Upper lobe of right lung (tissue), 1 donor: Measurements from ENCODE around the gene ILK. TPM values are rescaled to one million over a fixed set of nuclear protein-coding genes. Genes with fewer than 3 reads are reported as not detected.
A peak's percentile ranks its signal among the peaks of the same experiment; 100 is the strongest.

ENCODE experiments used
- ATAC-seq: fragments of 200-7000 bp; cut with Tn5 transposase; one replicate; pipeline ENCODE4 v1.9.1; 2020; ENCODE audit warnings: mild to moderate bottlenecking, moderate library complexity
- DNase-seq: peaks from one replicate; pipeline ENCODE4 v3.0.0-alpha.2; 2020
- H3K27ac ChIP-seq: fragments of 200-600 bp; one replicate; pipeline ENCODE4 v1.8.0; 2022
- H3K27me3 ChIP-seq: fragments of 200-600 bp; one replicate; pipeline ENCODE4 v1.8.0; 2022; ENCODE audit warnings: mild to moderate bottlenecking
- H3K36me3 ChIP-seq: fragments of 200-600 bp; one replicate; pipeline ENCODE4 v1.8.0; 2022
- H3K4me1 ChIP-seq: fragments of 200-600 bp; one replicate; pipeline ENCODE4 v1.8.0; 2022
- H3K4me3 ChIP-seq: fragments of 200-600 bp; one replicate; pipeline ENCODE4 v1.8.0; 2022; ENCODE audit warnings: mild to moderate bottlenecking
- H3K9me3 ChIP-seq: fragments of 200-600 bp; one replicate; pipeline ENCODE4 v1.8.0; 2022
- intact Hi-C: fragments of 100-400 bp; cut with DNase I; formaldehyde crosslinking; loops from one replicate; pipeline ENCODE4 v1.11.0; 2022
- total RNA-seq: library from RNA; stranded (reverse); fragmentation: NEBNext Ultra II Directional; extraction: Animal tissue kit (Norgen Biotek cat#: 25700); gene quantifications from one replicate; pipeline ENCODE4 v1.2.1, GENCODE V29; 2021
- TF ChIP-seq, protein P1 (sequence below): fragments of 200-600 bp; IDR thresholded peaks from one replicate; pipeline ENCODE4 v1.8.0; 2022; ENCODE audit warnings: antibody characterized with exemption
- donor health status: DM: no; HTN: yes; CAD: no; lungs with severe emphysema.

The ILK gene
- total RNA-seq, 1 donor from 2014 or later = 148 TPM

DNA sequence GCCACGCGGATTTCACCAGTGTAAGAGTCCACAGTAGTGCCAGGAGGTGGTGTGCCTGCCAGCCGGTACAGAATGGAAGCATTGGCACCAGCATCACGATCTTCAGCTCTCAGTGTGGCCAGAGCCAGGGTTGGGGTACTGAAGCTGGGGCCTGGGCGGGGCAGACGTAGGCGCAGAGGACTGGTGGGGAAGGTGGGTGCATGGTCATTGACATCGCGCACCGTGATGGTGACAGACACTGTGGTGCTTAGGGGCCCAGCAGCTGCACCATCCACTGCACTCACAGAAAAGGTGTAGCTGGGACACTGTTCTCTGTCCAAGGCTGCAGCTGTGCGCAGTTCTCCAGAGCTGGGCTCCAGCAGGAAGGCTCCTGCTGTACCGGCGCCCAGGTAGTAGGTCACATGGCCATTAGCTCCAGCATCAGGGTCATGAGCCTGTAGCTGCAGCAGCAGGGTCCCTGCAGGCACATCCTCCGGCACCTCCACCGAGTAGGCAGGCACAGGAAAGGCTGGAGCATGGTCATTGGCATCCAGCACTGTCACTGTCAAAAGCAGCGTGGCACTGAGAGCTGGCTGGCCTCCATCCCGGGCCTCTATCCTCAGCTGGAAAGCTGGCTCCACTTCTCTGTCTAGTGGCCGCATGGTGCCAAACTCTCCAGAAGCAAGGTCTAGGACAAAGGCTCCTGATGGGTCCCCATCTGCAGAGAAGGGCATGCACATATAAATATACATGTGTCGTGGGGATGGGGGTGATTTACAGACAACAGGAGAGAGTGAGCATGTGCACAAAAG lies 23.6 kb downstream of the ILK start:
- Histone ChIP-seq H3K27me3 (no peaks in the 10 kb centered on the region), H3K9me3 (no peaks in the 10 kb centered on the region), H3K27ac (no peak overlapping the region), H3K4me3 (no peak overlapping the region), H3K36me3 (peaks cover under 1% of the 10 kb centered on the region), H3K4me1 (no peaks in the 10 kb centered on the region)
- intact Hi-C loops = no loop called here
- no peak for DNase-seq
- TF ChIP-seq, protein P1, sequence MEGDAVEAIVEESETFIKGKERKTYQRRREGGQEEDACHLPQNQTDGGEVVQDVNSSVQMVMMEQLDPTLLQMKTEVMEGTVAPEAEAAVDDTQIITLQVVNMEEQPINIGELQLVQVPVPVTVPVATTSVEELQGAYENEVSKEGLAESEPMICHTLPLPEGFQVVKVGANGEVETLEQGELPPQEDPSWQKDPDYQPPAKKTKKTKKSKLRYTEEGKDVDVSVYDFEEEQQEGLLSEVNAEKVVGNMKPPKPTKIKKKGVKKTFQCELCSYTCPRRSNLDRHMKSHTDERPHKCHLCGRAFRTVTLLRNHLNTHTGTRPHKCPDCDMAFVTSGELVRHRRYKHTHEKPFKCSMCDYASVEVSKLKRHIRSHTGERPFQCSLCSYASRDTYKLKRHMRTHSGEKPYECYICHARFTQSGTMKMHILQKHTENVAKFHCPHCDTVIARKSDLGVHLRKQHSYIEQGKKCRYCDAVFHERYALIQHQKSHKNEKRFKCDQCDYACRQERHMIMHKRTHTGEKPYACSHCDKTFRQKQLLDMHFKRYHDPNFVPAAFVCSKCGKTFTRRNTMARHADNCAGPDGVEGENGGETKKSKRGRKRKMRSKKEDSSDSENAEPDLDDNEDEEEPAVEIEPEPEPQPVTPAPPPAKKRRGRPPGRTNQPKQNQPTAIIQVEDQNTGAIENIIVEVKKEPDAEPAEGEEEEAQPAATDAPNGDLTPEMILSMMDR = no peak
- no peak for ATAC-seq

DNA sequence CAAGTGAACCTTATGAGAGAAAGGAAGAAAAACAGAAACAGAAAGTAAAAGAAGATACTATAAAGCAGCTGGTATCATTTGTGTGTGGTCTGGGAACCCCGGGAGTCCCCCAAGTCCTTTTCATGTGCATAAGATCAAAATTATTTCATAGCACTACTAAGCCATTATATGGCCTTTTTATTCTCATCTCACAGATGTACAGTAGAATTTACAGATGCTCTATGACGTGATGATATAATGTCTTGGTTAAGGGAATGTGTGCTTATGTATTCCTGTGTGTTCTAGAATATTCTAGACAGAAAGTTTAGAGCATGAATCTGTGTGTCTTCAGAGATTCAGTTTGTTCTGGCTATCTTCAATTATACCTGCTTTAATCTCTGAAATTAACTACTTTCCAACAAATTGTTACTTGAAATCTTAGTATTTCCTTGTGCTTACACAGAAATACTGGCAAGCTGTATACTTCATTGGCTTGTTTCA lies 24.2 kb downstream of the ILK start:
- TF ChIP-seq, protein P1 = no peak
- H3K27me3 ChIP-seq = no peaks in the 10 kb centered on the region
- peaks cover 7% of the 10 kb centered on the region for H3K36me3 ChIP-seq
- intact Hi-C loops = no loop called here
- no peaks in the 10 kb centered on the region for H3K4me1 ChIP-seq
- no peak overlapping the region for H3K27ac ChIP-seq
- DNase-seq (no peak), ATAC-seq (no peak)
- H3K4me3 ChIP-seq = no peak overlapping the region
- H3K9me3 ChIP-seq = no peaks in the 10 kb centered on the region

DNA sequence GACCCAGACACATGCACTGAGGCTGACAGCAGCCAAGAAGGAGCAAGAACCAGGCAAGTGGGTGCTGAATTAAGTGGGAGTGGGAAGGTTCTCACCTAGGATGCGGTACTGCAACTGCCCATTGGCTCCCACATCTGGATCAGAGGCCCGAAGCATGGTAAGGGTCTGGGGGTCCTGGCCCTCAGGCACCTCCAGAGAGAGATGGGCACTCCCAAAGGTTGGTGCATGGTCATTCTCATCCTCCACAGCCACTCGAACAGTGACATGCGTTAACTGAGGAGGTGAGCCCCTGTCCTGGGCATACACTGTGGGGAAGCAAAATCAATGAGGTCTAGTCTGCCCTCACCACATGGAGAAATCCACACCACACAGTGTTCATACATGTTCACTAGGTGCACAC lies 25.0 kb downstream of the ILK start:
- TF ChIP-seq, protein P1 = no peak
- ATAC-seq (no peak), DNase-seq (no peak)
- Histone ChIP-seq H3K36me3 (peaks cover 7% of the 10 kb centered on the region), H3K9me3 (no peaks in the 10 kb centered on the region), H3K27ac (no peak overlapping the region), H3K4me3 (no peak overlapping the region), H3K27me3 (no peaks in the 10 kb centered on the region), H3K4me1 (no peaks in the 10 kb centered on the region)
- intact Hi-C loops = no loop called here

DNA sequence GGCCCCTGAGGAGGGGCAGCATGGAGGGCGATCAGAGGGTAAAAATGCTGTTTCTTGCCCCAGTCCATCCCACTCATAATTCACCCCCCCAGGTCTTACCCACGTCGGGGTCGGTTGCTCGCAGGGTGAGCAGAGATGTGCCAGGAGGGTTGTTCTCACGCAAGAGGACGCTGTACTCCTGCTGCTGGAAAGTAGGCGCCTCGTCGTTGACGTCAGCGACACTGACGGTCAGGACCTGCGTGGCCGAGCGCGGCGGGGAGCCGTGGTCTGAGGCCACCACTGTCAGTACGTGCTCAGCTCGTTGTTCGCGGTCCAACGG lies 26.0 kb downstream of the ILK start:
- Histone ChIP-seq H3K4me1 (no peaks in the 10 kb centered on the region), H3K4me3 (no peak overlapping the region), H3K9me3 (no peaks in the 10 kb centered on the region), H3K36me3 (peaks cover 7% of the 10 kb centered on the region), H3K27ac (no peak overlapping the region), H3K27me3 (no peaks in the 10 kb centered on the region)
- DNase-seq (no peak), ATAC-seq (no peak)
- TF ChIP-seq, protein P1 = no peak
- intact Hi-C loops = no loop called here

DNA sequence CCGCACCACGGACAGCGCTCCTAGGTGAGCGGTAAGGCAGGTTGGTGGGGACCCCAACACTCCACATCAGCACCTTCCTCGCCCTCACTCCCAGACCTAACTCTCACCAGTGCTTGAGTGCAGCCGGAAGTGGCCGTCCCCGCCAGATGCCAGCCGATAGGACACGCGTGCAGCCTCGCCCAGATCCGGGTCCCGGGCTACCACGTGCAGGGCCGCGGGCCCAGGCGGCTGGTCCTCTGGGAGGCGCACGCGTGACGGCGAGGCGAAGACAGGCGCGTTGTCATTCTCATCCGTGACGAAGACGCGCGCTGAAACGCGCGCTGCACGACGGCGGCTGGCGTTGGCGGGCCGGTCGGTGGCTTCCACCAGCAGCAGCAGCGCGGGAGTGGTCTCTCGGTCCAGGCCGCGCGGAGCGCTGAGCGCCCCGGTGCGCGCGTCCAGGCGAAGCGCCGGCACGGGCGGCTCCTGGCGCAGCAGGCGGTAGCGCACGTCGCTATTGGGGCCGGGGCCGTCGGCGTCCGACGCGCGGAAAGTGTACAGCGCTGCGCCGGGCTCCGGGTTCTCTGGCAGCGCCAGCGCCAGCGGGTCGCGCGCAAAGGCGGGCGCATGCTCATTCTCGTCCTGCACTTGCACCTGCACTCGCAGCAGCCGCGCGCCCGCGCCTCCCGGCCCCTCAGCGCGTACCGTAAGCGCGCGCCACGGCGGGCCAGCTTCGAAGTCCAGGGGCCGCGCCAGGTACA lies 26.5 kb downstream of the ILK start:
- intact Hi-C loops = no loop called here
- Histone ChIP-seq H3K4me1 (no peaks in the 10 kb centered on the region), H3K27ac (no peak overlapping the region), H3K9me3 (no peaks in the 10 kb centered on the region), H3K27me3 (no peaks in the 10 kb centered on the region), H3K36me3 (peaks cover 7% of the 10 kb centered on the region), H3K4me3 (peak overlapping the region; percentile 21)
- TF ChIP-seq, protein P1 = no peak
- ATAC-seq (peak; percentile 37), DNase-seq (no peak)
